ENCODE results near the gene NBPF9.
"Not testable (repeated sequence)": the region's sequence is repeated elsewhere in the genome, so short reads cannot be mapped to it uniquely, and the experiment has no call there.

NBPF9 gene

DNA sequence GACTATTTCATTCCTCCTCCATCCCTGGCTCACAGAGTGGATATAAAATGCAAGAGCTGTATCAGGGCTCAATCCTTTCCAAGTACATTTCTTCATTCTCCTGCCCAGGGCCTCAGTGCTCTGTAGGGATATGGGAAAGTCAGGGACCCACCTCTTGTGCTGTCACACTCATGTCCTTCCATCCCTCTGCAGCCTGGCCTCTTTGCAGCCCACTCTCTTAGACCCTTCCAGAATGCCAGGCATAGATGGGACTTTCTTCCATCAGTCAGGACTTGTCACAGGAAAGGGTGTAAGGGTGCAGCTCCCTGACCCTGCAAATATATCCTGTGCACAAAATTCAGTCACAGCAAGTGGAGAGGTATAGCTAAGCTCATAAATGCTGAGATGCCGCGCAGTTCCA, 86.7 kb downstream of the NBPF9 start:
- DNase-seq (ENCODE audit: low read depth in 4 of 4, low spot score in 1 of 4) = not testable (repeated sequence)

DNA sequence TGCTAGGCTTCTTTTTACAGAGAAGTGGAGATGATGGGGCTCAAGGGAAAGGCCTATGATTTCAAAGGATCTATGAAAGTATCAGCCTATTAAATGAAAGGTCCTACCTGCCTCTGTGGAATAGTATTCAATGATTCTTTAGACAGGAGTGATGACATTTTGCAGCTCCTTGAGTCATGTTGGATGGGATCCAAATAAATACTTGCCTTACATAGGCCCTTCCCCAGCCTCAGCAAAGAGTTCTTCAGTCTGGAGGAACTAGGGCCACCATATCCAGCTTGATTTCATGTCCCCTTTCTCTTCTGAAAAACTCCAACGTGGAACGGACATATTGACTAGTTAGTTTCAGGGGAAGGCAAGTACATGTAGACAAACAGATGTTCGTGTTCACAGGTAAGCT, 87.8 kb downstream of the NBPF9 start:
- DNase-seq (ENCODE audit: low read depth in 4 of 4, low spot score in 1 of 4) = not testable (repeated sequence)

DNA sequence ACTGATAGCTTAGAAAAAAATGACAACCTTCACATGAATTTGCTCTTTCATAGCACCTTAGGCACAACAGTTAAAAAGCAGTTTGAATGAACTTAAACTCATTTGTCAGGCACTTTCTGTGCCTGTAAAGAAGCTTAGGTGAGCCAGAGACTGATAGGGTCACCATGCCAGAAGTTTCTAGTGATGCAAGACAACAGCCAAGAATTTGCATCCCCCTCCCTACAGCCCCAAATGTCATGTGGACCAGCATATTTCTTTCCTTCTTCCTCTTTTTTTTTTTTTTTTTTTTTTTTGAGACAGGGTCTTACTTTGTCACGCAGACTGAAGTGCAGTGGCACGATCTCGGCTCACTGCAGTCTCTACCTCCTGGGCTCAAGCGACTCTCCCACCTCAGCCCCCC, 89.8 kb downstream of the NBPF9 start:
- DNase-seq (ENCODE audit: low read depth in 4 of 4, low spot score in 1 of 4) = not testable (repeated sequence)

DNA sequence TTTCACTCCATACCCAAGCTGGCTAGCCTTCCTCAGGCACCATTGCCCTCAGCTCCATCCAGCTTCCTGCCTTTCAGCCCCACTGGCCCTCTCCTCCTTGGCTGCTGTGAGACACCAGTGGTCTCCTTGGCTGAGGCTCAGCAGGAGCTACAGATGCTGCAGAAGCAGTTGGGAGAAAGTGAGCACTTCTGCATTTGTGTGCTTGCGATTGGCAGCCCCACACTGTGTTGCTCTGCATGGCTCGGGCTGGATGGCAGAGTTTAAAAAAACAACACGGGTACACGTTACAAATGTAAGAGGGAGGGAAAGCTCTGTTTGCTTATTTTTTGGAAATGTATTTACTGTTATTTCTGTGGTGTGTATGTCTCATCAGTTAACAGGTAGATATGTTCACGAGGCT, 90.8 kb downstream of the NBPF9 start:
- not testable (repeated sequence) for DNase-seq (ENCODE audit: low read depth in 4 of 4, low spot score in 1 of 4)

DNA sequence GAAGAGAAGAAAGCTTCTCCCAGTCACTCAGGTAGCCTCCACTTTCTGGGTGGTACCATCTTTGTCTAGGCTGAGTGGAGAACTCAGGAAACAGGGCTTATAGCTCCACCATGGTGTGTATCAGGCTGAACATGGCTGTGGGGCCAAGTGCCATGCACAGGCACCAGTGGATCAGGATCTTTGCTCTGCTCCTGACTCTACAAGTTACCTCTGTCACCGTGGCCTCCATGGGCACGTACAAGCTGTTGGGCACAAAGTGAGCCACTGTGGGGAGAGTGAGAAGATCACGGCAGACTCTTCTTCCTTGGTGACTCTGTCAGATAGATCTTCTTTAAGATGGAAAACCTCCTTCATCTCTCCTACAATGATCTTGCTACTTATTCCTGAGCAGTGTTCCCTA, 93.6 kb downstream of the NBPF9 start:
- DNase-seq (ENCODE audit: low read depth in 4 of 4, low spot score in 1 of 4) = not testable (repeated sequence)

DNA sequence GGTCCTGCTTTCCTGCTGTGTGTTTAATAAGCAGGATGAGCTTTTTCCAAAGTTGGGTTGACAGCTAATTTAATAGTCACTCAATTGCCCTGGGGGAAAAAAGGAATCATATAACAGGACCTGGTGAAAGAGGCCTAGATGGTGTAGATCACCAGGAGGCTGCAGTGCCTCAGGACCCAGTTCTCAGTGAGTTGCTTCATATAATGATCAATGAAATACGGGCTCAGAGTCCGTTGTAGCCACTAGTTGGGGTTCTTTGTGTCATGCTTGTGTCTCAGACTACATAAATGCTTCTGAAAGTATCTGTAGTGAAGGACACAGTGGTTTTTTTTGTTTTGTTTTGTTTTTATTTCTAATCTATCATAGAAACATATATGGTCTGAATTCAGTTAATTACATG, 94.6 kb downstream of the NBPF9 start:
- DNase-seq (ENCODE audit: low read depth in 4 of 4, low spot score in 1 of 4) = not testable (repeated sequence)

DNA sequence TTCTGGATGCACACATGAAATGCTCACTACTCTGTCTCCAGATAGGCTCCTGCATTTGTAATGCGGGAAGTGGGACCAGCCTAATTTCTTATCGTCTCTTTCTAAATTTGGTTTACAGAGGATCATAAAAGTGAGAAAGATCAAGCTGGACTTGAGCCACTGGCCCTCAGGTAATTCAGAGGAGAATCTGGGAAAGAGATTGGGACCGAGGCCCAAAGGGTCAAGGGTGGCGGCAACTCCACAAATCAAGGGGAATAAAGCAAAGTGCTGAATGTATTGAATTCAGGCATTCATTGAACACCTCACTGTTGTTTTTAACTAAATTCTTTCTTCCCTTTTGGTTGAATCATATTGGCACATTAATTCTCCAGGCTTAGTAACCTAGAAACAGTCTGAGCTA, 95.0 kb downstream of the NBPF9 start:
- not testable (repeated sequence) for DNase-seq (ENCODE audit: low read depth in 4 of 4, low spot score in 1 of 4)
